ENCODE measurements around the gene XPOT. TPM values are rescaled to one million over a fixed set of nuclear protein-coding genes. Genes with fewer than 3 reads are reported as not detected.

Gene XPOT
- total RNA-seq (ENCODE audit: low replicate concordance), result 60.4 and 89.6 TPM in 2 replicates

GRCh38 chr12:64403707-64404469 is at the start of gene XPOT:
XPOT (plus strand) TSS chr12:64404392; CDS start chr12:64410036, 5,644 bp downstream.

GRCh38 chr12:64390275-64390851 is 13.8 kb upstream of the XPOT start, which contains the start of gene C12orf56:
C12orf56 (minus strand) TSS chr12:64390758; CDS start chr12:64390565, 193 bp downstream.

GRCh38 chr12:64451687-64452558 is 47.7 kb downstream of the XPOT start, which contains the start of gene TBK1:
TBK1 (plus strand) TSS chr12:64452120; CDS start chr12:64455871, 3,751 bp downstream.

Other genes with a start within 250 kb of the XPOT start
- 3.0 and 4.4 TPM in 2 replicates for gene KICS2, start 182.1 kb upstream of the XPOT start, total RNA-seq (ENCODE audit: low replicate concordance)
- 0.23 TPM in 1 of 2 replicates, not detected in the other for gene C12orf56, start 13.6 kb upstream of the XPOT start, total RNA-seq (ENCODE audit: low replicate concordance)
- 16.3 and 22.9 TPM in 2 replicates for gene TBK1, start 47.7 kb downstream of the XPOT start, total RNA-seq (ENCODE audit: low replicate concordance)
- 6.1 and 22.1 TPM in 2 replicates for gene RASSF3, start 206.1 kb downstream of the XPOT start, total RNA-seq (ENCODE audit: low replicate concordance)